ENCODE data around the gene PIGT. TPM values are rescaled to one million over a fixed set of nuclear protein-coding genes. Genes with fewer than 3 reads are reported as not detected.

The PIGT gene
- total RNA-seq, 6 donors from 2014 or later: 49.9 to 86.3 (median 63.0) TPM

- ATAC-seq (ENCODE audit: low FRiP score in 2 of 2) (peak; percentile 6 to 82), DNase-seq (peak in 1 of 2 donors; percentile 31)
- peak overlapping the region in 1 of 4 donors; percentile 36 for H3K27ac ChIP-seq
Observed at GRCh38 chr20:45450097-45450818, 34.3 kb downstream of the PIGT start.

GRCh38 chr20:45452238-45452637, 36.3 kb downstream of the PIGT start:
- H3K27me3 ChIP-seq: no peaks in the 10 kb centered on the region
- H3K36me3 ChIP-seq: no peaks in the 10 kb centered on the region
- DNase-seq (peak in 1 of 2 donors; percentile 29), ATAC-seq (ENCODE audit: low FRiP score in 2 of 2) (no peak)
- no peak overlapping the region for H3K4me3 ChIP-seq
- H3K4me1 ChIP-seq: peaks cover 0 to 14% (median 0%) of the 10 kb centered on the region in 4 donors
- TF ChIP-seq EP300 (IDR thresholded peaks at IDR 0.05) (no peak), POLR2A (IDR thresholded peaks at IDR 0.05) (no peak), POLR2AphosphoS5 (IDR thresholded peaks at IDR 0.05) (no peak), CTCF (IDR thresholded peaks at IDR 0.05) (no peak)
- 52 to 60% methylated on average over 4 of the region's 4 CpGs for WGBS, 2 donors
- H3K27ac ChIP-seq: peak overlapping the region in 1 of 4 donors; percentile 50
- no peaks in the 10 kb centered on the region for H3K9me3 ChIP-seq

More at GRCh38 chr20:45450097-45450818, 34.3 kb downstream of the PIGT start:
- Histone ChIP-seq H3K36me3 (no peaks in the 10 kb centered on the region), H3K4me1 (peaks cover 0 to 14% (median 0%) of the 10 kb centered on the region in 4 donors), H3K27me3 (no peaks in the 10 kb centered on the region), H3K9me3 (no peaks in the 10 kb centered on the region), H3K4me3 (no peak overlapping the region)
- TF ChIP-seq CTCF (IDR thresholded peaks at IDR 0.05): peak in 5 of 6 experiments; percentile 13 to 58 (median 48)
- no peak for TF ChIP-seq EP300 (IDR thresholded peaks at IDR 0.05)
- TF ChIP-seq POLR2AphosphoS5 (IDR thresholded peaks at IDR 0.05): no peak
- WGBS, 2 donors: 64 to 70% methylated on average over 3 to 5 of the region's 5 CpGs

GRCh38 chr20:45452772-45453691, 37.1 kb downstream of the PIGT start:
- no peaks in the 10 kb centered on the region for H3K9me3 ChIP-seq
- H3K36me3 ChIP-seq: no peaks in the 10 kb centered on the region
- 61 to 74% methylated on average over 4 of the region's 4 CpGs for WGBS, 2 donors
- peaks cover 0 to 14% (median 0%) of the 10 kb centered on the region in 4 donors for H3K4me1 ChIP-seq
- no peak for ATAC-seq (ENCODE audit: low FRiP score in 2 of 2)
- no peak overlapping the region for H3K4me3 ChIP-seq
- DNase-seq: no peak
- peak overlapping the region in 2 of 4 donors; percentile 50 to 52 for H3K27ac ChIP-seq
- H3K27me3 ChIP-seq: no peaks in the 10 kb centered on the region
- TF ChIP-seq POLR2A (IDR thresholded peaks at IDR 0.05): no peak
- no peak for TF ChIP-seq CTCF (IDR thresholded peaks at IDR 0.05)
- no peak for TF ChIP-seq EP300 (IDR thresholded peaks at IDR 0.05)
- TF ChIP-seq POLR2AphosphoS5 (IDR thresholded peaks at IDR 0.05): no peak

GRCh38 chr20:45456632-45457031, 40.7 kb downstream of the PIGT start:
- peaks cover 0 to 14% (median 0%) of the 10 kb centered on the region in 4 donors for H3K4me1 ChIP-seq
- H3K27ac ChIP-seq: no peak overlapping the region
- 25 to 31% methylated on average over 6 of the region's 6 CpGs for WGBS, 2 donors
- no peaks in the 10 kb centered on the region for H3K36me3 ChIP-seq
- no peak overlapping the region for H3K4me3 ChIP-seq
- TF ChIP-seq POLR2AphosphoS5 (IDR thresholded peaks at IDR 0.05) (no peak), CTCF (IDR thresholded peaks at IDR 0.05) (peak in 5 of 6 experiments; percentile 16 to 52 (median 32))
- no peaks in the 10 kb centered on the region for H3K27me3 ChIP-seq
- ATAC-seq (ENCODE audit: low FRiP score in 2 of 2) (peak in 1 of 2 donors; percentile 34), DNase-seq (peak in 1 of 2 donors; percentile 76)
- H3K9me3 ChIP-seq: no peaks in the 10 kb centered on the region
